K562 (cell line): ENCODE data around the gene ZBTB43. TPM values are rescaled to one million over a fixed set of nuclear protein-coding genes. Genes with fewer than 3 reads are reported as not detected.

Experiments used
- ATAC-seq: fragments of 200-7000 bp; cut with Tn5 transposase; 3 replicates; pipeline ENCODE4 v1.9.1; 2020; ENCODE audit warnings: moderate library complexity
- BruUV-seq: library from RNA; stranded (reverse); fragments of 400-500 nt; replicated peaks from 2 replicates; lab custom pipeline; 2021; lab: Mats Ljungman, UMichigan
- CTCF ChIA-PET: fragments of 300-600 bp; formaldehyde crosslinking; extraction: SDS; loops from one replicate; lab custom pipeline; 2021; ENCODE audit warnings: low intra/inter-chr PET ratio; lab: Yijun Ruan, JAX
- POLR2A ChIA-PET: fragments of 300-600, 350-650 bp; sonication (Branson Sonifier 250); formaldehyde crosslinking; extraction: SDS; loops from one replicate; lab custom pipeline; 2021; ENCODE audit warnings: antibody characterized with exemption, inconsistent platforms; lab: Yijun Ruan, JAX
- DNase-seq, 4 experiments: peaks; one replicate each; pipeline versions ENCODE4 v3.0.0 to v3.0.0-alpha.2; 2011 to 2018; ENCODE audit warnings: low spot score in 3 of 4, mixed read lengths in 3 of 4; ENCODE audit errors: extremely low read depth in 1 of 4
- FAIRE-seq: peaks from 2 replicates; lab custom pipeline; 2011; peaks lifted over from hg19 to GRCh38; lab: Jason Lieb, UNC
- H2AFZ ChIP-seq: 2 replicates; pipeline ENCODE4 v1.6.0; 2011; ENCODE audit warnings: low read depth, low read length, control low read depth, inconsistent platforms
- H3K27ac ChIP-seq: fragments of 200-600 bp; 3 replicates; pipeline ENCODE4 v1.8.0; 2011; ENCODE audit warnings: low read depth, mild to moderate bottlenecking, control low read depth, inconsistent platforms, low read length, moderate library complexity, mixed read lengths; ENCODE audit errors: extremely low read depth
- H3K27me3 ChIP-seq, 2 experiments: fragments of 300-600 bp in 1 of 2; 2 replicates in 1 of 2; 3 replicates in 1 of 2; pipeline versions ENCODE4 v1.6.0 to v1.8.0; 2011; ENCODE audit warnings: inconsistent platforms in 2 of 2, low read length in 2 of 2, mild to moderate bottlenecking in 1 of 2, mixed read lengths in 1 of 2, moderate library complexity in 1 of 2; ENCODE audit not compliant: control insufficient read depth in 2 of 2, insufficient read depth in 2 of 2
- H3K36me3 ChIP-seq: fragments of 300-600 bp; 3 replicates; pipeline ENCODE4 v1.8.0; 2011; ENCODE audit warnings: mild to moderate bottlenecking, low read length, inconsistent platforms; ENCODE audit not compliant: control insufficient read depth, insufficient read depth
- H3K4me1 ChIP-seq, 2 experiments: fragments of 200-600 bp in 1 of 2; replicated peaks in 1 of 2; 2 replicates in 1 of 2; 3 replicates in 1 of 2; pipeline versions ENCODE4 v1.5.1 to v1.8.0; 2011; ENCODE audit warnings: inconsistent platforms in 2 of 2, low read length in 2 of 2, mild to moderate bottlenecking in 1 of 2, mixed read lengths in 1 of 2, moderate library complexity in 1 of 2; ENCODE audit not compliant: control insufficient read depth in 2 of 2, insufficient read depth in 2 of 2
- H3K4me2 ChIP-seq: 2 replicates; pipeline ENCODE4 v1.6.1; 2011; ENCODE audit warnings: low read length, control low read depth, inconsistent platforms, mixed read lengths; ENCODE audit not compliant: insufficient read depth
- H3K4me3 ChIP-seq: fragments of 200-600 bp; sonication (generic), shearing (Covaris generic); 2 replicates; pipeline ENCODE4 v1.5.1; 2016; ENCODE audit warnings: control low read depth, inconsistent platforms
- H3K79me2 ChIP-seq: fragments of 200-600 bp; 3 replicates; pipeline ENCODE4 v1.8.0; 2011; ENCODE audit warnings: low read length, inconsistent platforms; ENCODE audit not compliant: control insufficient read depth, insufficient read depth
- H3K9ac ChIP-seq, 2 experiments: 2 replicates each; pipeline versions ENCODE4 v1.6.0 to v1.6.1; 2011; ENCODE audit warnings: low read depth in 2 of 2, low read length in 2 of 2, control low read depth in 1 of 2, inconsistent platforms in 1 of 2, mild to moderate bottlenecking in 1 of 2, mixed read lengths in 1 of 2; ENCODE audit not compliant: insufficient read depth in 1 of 2
- H3K9me1 ChIP-seq: one replicate; pipeline ENCODE4 v1.6.0; 2011; ENCODE audit warnings: inconsistent platforms, mild to moderate bottlenecking, low read length, moderate library complexity; ENCODE audit not compliant: control insufficient read depth, insufficient read depth
- H3K9me3 ChIP-seq: replicated peaks from 2 replicates; pipeline ENCODE4 v1.5.1; 2011; ENCODE audit warnings: low read depth, low read length, inconsistent platforms; ENCODE audit not compliant: control insufficient read depth, insufficient read depth
- H4K20me1 ChIP-seq: replicated peaks from 2 replicates; pipeline ENCODE4 v1.6.1; 2011; ENCODE audit warnings: low read length, inconsistent platforms, mixed read lengths; ENCODE audit not compliant: control insufficient read depth, insufficient read depth
- ATF3 ChIP-seq, 2 experiments: fragments of 450-650 bp in 1 of 2; sonication (generic) in 1 of 2; formaldehyde crosslinking in 1 of 2; IDR thresholded peaks in 1 of 2; conservative IDR thresholded peaks in 1 of 2; 2 replicates each; pipeline versions ENCODE4 v1.6.1 to v1.8.1; 2016 to 2023; ENCODE audit warnings: mild to moderate bottlenecking in 2 of 2, moderate library complexity in 2 of 2, inconsistent platforms in 1 of 2, missing genetic modification reagents in 1 of 2
- IRF2 ChIP-seq: sonication (generic); formaldehyde crosslinking; IDR thresholded peaks from 2 replicates; pipeline ENCODE4 v1.8.1; 2022; ENCODE audit warnings: mild to moderate bottlenecking, missing genetic modification reagents
- NRF1 ChIP-seq, 2 experiments: fragments of 450-650 bp; IDR thresholded peaks in 1 of 2; conservative IDR thresholded peaks in 1 of 2; 2 replicates each; pipeline ENCODE4 v1.6.1; 2014; ENCODE audit warnings: mild to moderate bottlenecking in 2 of 2
- PRMT5 ChIP-seq: sonication (generic); formaldehyde crosslinking; IDR thresholded peaks from 2 replicates; pipeline ENCODE4 v1.5.0; 2020; ENCODE audit warnings: missing genetic modification reagents
- RBM17 ChIP-seq: fragments of 200-400 bp; formaldehyde crosslinking; IDR thresholded peaks from 2 replicates; pipeline ENCODE4 v1.6.1; 2017; ENCODE audit warnings: low read depth, mild to moderate bottlenecking, low read length, borderline replicate concordance
- TEAD4 ChIP-seq, 2 experiments: sonication (generic) in 1 of 2; formaldehyde crosslinking in 1 of 2; IDR thresholded peaks; 2 replicates each; pipeline versions ENCODE4 v1.6.1 to v1.8.0; 2012 to 2022; ENCODE audit warnings: borderline replicate concordance in 1 of 2, inconsistent platforms in 1 of 2, low read length in 1 of 2, mild to moderate bottlenecking in 1 of 2, missing genetic modification reagents in 1 of 2
- TGIF2 ChIP-seq: sonication (generic); formaldehyde crosslinking; IDR thresholded peaks from 2 replicates; pipeline ENCODE4 v1.8.1; 2022; ENCODE audit warnings: mild to moderate bottlenecking, missing genetic modification reagents, moderate library complexity
- ZNF347 ChIP-seq: fragments of 450-650 bp; formaldehyde crosslinking; IDR thresholded peaks from 2 replicates; pipeline ENCODE4 v1.4.0; 2020; ENCODE audit warnings: low read depth, mild to moderate bottlenecking, moderate library complexity
- WGBS: fragments of 100-300 bp; shearing (Covaris generic); methylation state at CpG from one replicate; pipeline ENCODE4 v1.1.6; 2016; ENCODE audit warnings: low coverage, mixed read lengths; ENCODE audit not compliant: insufficient coverage; ENCODE audit errors: missing lambda C conversion rate; 5-methylcytosine and 5-hydroxymethylcytosine counted together
- in situ Hi-C: fragments of 300-500 bp; cut with MboI; formaldehyde crosslinking; loops from 4 replicates; pipeline ENCODE4 v1.15.0; 2018; ENCODE audit warnings: inconsistent platforms, mixed read lengths
- intact Hi-C: fragments of 100-400 bp; cut with micrococcal nuclease; formaldehyde crosslinking; loops from 2 replicates; pipeline ENCODE4 v1.14.2; 2022
- polyA plus RNA-seq, 8 experiments: library from polyadenylated mRNA; depleted of rRNA in 4 of 8; stranded (reverse) in 5 of 8; unstranded in 3 of 8; fragments of >200 nt; fragmentation: Nextera tagmentation in 2 of 8; fragmentation: Illumina TruSeq in 1 of 8; extraction: Ambion mirVana in 2 of 8; extraction: Trizol in 1 of 8; gene quantifications; 2 replicates each; pipeline versions ENCODE4 v1.2.1 to v1.2.3, GENCODE V29; 2011 to 2014; ENCODE audit warnings: inconsistent platforms in 1 of 8, missing spikeins in 1 of 8
- total RNA-seq, 7 experiments: library from RNA; depleted of rRNA in 6 of 7; stranded (reverse); fragments of >200 nt in 6 of 7; fragmentation: Illumina TruSeq in 2 of 7; extraction: Trizol in 2 of 7; gene quantifications; 2 replicates each; pipeline versions ENCODE4 v1.2.1 to v1.2.3, GENCODE V29; 2011 to 2021; ENCODE audit warnings: low replicate concordance in 1 of 7
- TF ChIP-seq, protein P1 (sequence below): fragments of 250-450 bp; sonication (Bioruptor Pico); IDR thresholded peaks from 2 replicates; pipeline ENCODE4 v1.4.0; 2020; ENCODE audit warnings: mild to moderate bottlenecking, moderate library complexity

Gene ZBTB43
- total and polyA plus RNA-seq, 9 of the 15 experiments (the other 6 are each of a cell fraction or from before 2014, with no cell fraction given): 3.9 to 17.2 (median 9.1) TPM

GRCh38 chr9:126830827-126831226 is 26.0 kb downstream of the ZBTB43 start (continued):
- TF ChIP-seq TEAD4 (IDR thresholded peaks at IDR 0.05; ENCODE audit: low read length) (no peak), TEAD4 (CRISPR knock-in tag; IDR thresholded peaks at IDR 0.05; ENCODE audit: borderline replicate concordance) (no peak)

- no peak overlapping the region for H3K9ac ChIP-seq
- no peak overlapping the region for H3K27ac ChIP-seq
- peaks cover 30% of the 10 kb centered on the region for H3K79me2 ChIP-seq
- H3K27me3 ChIP-seq: no peaks in the 10 kb centered on the region
- ATAC-seq (no peak), FAIRE-seq (no peak)
- WGBS: 94% methylated on average over 9 of the region's 9 CpGs
- CTCF ChIA-PET: no interaction called here
- no peak overlapping the region for H3K4me3 ChIP-seq
- no peaks in the 10 kb centered on the region for H4K20me1 ChIP-seq
- H3K9me1 ChIP-seq: no peaks in the 10 kb centered on the region
- intact Hi-C loops (no loop called here), in situ Hi-C loops (no loop called here)
- POLR2A ChIA-PET: interaction anchor here (1.1 kb wide), 1 partner anchor 12 kb away, joined by 5 read pairs; no protein-coding TSS in a partner anchor
- peaks cover 51% of the 10 kb centered on the region for H3K36me3 ChIP-seq
- no peak overlapping the region for H2AFZ ChIP-seq
- TF ChIP-seq ATF3 (IDR thresholded peaks at IDR 0.05) (no peak), ATF3 (CRISPR knock-in tag; conservative IDR thresholded peaks at IDR 0.05) (no peak), PRMT5 (CRISPR knock-in tag) (no peak), IRF2 (CRISPR knock-in tag) (no peak), ZNF347 (no peak), RBM17 (no peak), TGIF2 (CRISPR knock-in tag) (no peak), NRF1 (conservative IDR thresholded peaks at IDR 0.05 in 1 of 2, IDR thresholded peaks at IDR 0.05 in 1 of 2) (no peak)
- TF ChIP-seq, protein P1, sequence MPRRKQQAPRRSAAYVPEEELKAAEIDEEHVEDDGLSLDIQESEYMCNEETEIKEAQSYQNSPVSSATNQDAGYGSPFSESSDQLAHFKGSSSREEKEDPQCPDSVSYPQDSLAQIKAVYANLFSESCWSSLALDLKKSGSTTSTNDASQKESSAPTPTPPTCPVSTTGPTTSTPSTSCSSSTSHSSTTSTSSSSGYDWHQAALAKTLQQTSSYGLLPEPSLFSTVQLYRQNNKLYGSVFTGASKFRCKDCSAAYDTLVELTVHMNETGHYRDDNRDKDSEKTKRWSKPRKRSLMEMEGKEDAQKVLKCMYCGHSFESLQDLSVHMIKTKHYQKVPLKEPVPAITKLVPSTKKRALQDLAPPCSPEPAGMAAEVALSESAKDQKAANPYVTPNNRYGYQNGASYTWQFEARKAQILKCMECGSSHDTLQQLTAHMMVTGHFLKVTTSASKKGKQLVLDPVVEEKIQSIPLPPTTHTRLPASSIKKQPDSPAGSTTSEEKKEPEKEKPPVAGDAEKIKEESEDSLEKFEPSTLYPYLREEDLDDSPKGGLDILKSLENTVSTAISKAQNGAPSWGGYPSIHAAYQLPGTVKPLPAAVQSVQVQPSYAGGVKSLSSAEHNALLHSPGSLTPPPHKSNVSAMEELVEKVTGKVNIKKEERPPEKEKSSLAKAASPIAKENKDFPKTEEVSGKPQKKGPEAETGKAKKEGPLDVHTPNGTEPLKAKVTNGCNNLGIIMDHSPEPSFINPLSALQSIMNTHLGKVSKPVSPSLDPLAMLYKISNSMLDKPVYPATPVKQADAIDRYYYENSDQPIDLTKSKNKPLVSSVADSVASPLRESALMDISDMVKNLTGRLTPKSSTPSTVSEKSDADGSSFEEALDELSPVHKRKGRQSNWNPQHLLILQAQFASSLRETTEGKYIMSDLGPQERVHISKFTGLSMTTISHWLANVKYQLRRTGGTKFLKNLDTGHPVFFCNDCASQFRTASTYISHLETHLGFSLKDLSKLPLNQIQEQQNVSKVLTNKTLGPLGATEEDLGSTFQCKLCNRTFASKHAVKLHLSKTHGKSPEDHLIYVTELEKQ (CRISPR knock-in tag): no peak
- TF ChIP-seq, all 486 proteins: peak for 0
- H3K9me3 ChIP-seq: no peaks in the 10 kb centered on the region
- H3K4me1 ChIP-seq: no peaks in the 10 kb centered on the region; a peak in 1 of 5 replicates
- no TSS peak for BruUV-seq
- DNase-seq: no peak
- no peak overlapping the region for H3K4me2 ChIP-seq
These were observed 27.6 kb downstream of the ZBTB43 start for GRCh38 chr9:126832440-126832839.
